Stimulated activated CD8-positive, alpha-beta memory T cell treated with anti-CD3 and anti-CD28 coated beads, Interleukin-15, amount 100 ng/mL, for 4 hours (primary cell): Measurements from ENCODE around the gene ATXN7L3.

Experiments used
- DNase-seq, 2 donors: peaks; one replicate each; pipeline ENCODE4 v3.0.0-alpha.2; 2020; ENCODE audit warnings: low read depth in 2 of 2

The ATXN7L3 gene

GRCh38 chr17:44200478-44201155 is 933 bp upstream of the ATXN7L3 start:
- no peak for DNase-seq

GRCh38 chr17:44198721-44199552 is 747 bp downstream of the ATXN7L3 start:
- DNase-seq: peak in 1 of 2 donors; percentile 40

GRCh38 chr17:44197980-44198720 is 1.5 kb downstream of the ATXN7L3 start:
- no peak for DNase-seq

GRCh38 chr17:44197107-44197506 is 2.6 kb downstream of the ATXN7L3 start:
- no peak for DNase-seq

DNA sequence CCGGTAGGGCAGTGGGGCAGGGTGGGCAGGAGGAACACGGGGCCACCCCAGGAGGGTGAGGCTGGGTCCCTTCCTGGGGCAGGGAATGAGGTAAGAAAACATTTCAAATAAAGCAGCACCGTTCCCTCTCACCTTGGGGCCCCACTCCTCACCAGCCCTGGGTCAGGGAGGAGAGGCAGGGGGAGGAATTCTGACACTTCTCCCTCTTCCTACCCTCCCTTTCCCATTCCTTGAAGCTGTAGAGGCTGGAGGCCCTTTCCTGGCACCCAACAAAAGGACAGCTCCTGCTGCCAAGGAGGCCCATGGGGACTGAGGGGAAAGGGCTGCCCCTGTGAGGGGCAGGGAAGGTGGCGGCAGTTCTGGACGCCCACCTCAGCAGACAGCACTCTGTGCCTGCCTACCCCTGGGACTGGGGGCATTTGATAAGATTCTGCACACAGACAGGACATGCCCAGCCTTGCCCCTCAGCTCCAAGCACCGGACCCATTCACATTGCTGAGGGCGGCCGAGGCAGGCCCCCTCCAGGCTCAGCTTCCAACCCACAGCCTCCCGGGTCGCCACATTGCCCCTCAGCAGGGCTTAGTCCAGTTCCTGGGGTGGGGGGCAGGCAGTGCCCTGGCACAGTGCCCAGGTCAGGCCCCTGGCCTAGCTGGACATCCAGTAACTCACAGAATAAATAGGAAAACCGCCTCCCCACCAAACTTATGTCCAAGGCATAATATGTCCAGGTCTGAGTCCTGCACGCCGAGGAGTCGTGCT is 6.2 kb downstream of the ATXN7L3 start:
- DNase-seq: no peak

DNA sequence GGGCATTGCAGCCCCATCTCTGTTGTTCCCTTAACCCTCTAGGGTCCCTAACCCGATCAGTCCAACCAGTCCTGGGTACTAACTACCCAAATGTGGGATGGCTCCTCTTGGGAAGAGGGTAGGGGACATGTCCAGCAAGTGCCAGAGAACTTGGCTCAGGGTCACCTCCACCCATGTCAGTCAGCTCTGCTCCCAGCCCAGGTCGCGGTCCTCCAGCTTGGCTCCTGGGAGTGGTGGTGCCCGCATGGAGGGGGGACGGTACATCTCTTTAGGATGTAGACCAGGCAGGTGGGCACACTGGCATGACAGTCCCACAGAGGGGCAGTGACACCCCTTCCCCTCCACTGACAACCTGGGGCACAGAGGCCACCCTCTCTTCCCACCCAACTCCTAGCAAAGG is 6.9 kb downstream of the ATXN7L3 start:
- DNase-seq: no peak

DNA sequence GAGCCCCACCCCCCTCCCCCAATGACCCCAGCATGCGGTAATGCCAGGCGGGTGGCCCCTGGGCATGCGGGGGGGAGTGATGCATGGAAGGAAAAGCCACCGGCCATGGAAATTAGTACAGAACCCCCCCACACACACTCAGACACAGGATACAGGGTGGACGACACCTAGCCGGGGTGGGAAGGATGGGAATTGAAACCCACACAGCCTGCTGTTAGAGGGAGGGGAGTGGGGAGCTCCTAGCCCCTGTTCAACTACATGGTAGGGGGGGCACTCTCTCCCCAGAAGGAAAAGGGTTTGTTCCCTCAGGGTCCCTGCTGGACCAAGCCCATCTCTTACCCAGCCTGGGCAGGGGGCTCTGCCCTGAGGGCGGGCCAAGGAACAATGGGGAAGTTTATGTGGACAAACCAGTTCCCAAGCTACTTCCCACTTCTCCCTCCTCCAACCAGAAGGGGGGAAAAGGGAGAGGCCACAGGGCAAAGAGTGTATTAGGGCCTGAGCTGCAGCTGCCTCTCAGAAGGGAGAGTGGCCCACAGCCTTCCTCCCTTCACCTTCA is 7.7 kb downstream of the ATXN7L3 start:
- no peak for DNase-seq

- DNase-seq: no peak
These were observed 8.3 kb downstream of the ATXN7L3 start for GRCh38 chr17:44191369-44191768.

GRCh38 chr17:44190481-44190880 is 9.2 kb downstream of the ATXN7L3 start:
- no peak for DNase-seq

- DNase-seq: no peak
These were observed 10.9 kb downstream of the ATXN7L3 start for GRCh38 chr17:44188576-44189403.

GRCh38 chr17:44187131-44187899 is 12.4 kb downstream of the ATXN7L3 start:
- peak in 1 of 2 donors; percentile 56 for DNase-seq

GRCh38 chr17:44186307-44187130 is 13.2 kb downstream of the ATXN7L3 start, which contains the start of gene TMUB2:
TSS of gene TMUB2 (plus strand) at chr17:44186972. CDS start at chr17:44187709, 737 bp downstream.
- DNase-seq: peak; percentile 97 to 99

DNA sequence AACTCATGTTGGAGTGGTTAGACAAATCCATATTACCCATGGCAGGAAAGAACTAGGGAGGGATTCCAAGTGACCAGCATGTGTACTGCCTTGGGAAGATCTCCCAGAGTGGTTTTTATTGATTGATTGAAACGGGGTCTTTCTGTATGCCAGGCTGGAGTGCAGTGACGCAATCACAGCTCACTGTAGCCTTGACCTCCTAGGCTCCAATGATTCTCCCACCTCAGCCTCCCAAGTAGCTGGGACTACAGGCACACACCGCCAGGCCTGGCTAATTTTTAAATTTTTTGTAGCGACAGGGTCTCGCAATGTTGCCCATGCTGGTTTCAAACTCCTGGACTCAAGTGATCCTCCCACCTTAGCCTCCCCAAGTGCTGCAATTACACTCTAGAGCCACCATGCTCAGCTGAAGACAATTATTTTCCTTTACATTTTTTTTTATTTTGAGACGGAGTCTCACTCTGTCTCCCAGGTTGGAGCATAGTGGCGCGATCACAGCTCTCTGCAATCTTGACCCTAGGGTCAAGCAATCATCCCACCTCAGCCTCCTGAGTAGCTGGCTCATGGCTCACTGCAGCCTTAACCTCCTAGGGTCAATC is 15.4 kb downstream of the ATXN7L3 start:
- DNase-seq: no peak

DNA sequence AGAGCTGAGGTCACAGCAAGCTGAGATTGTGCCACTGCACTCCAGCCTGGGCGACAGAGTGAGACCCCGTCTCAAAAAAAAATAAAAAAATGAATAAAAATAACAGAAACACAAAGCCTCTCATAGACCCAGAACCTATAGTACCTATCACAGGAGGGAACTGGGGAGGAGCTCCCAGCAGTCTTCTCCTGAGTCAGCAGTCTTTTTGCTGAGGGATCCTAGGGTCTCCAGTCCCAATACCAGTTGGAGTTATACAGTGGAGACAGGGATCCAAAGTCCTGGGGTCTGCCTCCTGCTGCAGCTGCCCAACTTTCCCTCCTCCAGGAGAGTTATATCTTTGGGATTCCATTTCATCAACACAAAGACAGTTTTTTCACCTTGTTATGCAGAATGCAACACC is 16.7 kb downstream of the ATXN7L3 start:
- DNase-seq: no peak

GRCh38 chr17:44178133-44178532 is 21.6 kb downstream of the ATXN7L3 start:
- DNase-seq: no peak

GRCh38 chr17:44177640-44178039 is 22.0 kb downstream of the ATXN7L3 start:
- DNase-seq: no peak

DNA sequence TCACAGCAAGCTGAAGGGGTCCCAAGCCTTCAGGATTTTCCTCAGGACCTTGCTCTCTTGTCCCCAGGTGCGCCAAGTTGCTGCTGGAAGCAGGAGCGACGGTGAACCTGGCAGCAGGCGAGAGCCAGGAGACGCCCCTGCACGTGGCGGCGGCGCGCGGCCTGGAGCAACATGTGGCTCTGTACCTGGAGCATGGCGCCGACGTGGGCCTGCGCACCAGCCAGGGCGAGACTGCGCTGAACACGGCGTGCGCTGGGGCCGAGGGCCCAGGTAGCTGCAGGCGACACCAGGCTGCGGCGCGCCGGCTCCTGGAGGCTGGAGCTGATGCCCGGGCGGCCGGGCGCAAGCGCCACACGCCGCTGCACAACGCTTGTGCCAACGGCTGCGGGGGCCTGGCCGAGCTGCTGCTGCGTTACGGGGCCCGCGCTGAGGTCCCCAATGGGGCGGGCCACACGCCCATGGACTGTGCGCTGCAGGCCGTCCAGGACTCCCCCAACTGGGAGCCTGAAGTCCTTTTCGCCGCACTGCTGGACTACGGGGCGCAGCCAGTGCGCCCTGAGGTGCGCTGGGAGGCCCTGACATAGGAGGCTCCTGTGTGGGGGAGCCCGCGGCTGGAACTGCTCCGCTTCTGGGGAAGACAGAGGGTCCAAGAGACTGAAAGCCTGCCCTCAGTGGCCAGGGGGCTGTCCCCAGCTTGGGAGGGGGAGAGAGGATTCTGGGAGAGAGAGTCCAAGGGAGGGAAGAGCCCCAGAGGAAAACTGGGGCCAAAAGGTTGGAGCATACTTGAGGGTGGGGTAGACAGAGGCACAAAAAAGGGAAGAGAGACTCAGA is 22.8 kb downstream of the ATXN7L3 start:
- DNase-seq: no peak
